GM15510 (cell line): ENCODE results near the gene TAS1R1.

Experiments used
- POLR2A ChIP-seq: IDR thresholded peaks from 3 replicates; pipeline ENCODE4 v1.6.1; 2011; ENCODE audit warnings: borderline replicate concordance; ENCODE audit not compliant: insufficient read length; ENCODE audit errors: extremely low read depth

Gene TAS1R1

DNA sequence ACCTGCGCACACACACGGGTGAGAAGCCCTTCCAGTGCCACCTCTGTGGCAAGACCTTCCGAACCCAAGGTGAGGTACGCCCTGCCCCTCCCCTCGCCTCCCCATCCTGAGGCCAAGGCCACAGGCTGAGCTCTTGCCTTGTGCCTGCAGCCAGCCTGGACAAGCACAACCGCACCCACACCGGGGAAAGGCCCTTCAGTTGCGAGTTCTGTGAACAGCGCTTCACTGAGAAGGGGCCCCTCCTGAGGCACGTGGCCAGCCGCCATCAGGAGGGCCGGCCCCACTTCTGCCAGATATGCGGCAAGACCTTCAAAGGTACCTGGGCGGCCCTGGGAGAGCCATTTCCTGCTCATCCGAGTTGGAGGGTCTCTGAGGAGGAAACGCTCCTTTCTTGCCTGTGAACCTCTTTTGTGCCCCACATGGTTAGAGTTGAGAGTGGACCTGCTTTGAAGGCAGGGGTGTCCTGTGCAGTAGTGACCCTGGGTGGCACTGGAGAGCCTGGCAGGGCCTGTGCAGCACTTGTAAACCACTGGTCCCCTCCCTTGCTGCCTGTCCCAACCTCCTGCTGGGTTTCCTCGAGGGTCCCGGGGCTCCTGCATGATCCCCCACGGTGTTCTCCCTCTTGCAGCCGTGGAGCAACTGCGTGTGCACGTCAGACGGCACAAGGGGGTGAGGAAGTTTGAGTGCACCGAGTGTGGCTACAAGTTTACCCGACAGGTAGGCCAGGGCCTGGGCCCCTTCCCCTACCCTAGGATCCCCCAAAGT is 33.2 kb downstream of the TAS1R1 start:
- no peak for TF ChIP-seq POLR2A

DNA sequence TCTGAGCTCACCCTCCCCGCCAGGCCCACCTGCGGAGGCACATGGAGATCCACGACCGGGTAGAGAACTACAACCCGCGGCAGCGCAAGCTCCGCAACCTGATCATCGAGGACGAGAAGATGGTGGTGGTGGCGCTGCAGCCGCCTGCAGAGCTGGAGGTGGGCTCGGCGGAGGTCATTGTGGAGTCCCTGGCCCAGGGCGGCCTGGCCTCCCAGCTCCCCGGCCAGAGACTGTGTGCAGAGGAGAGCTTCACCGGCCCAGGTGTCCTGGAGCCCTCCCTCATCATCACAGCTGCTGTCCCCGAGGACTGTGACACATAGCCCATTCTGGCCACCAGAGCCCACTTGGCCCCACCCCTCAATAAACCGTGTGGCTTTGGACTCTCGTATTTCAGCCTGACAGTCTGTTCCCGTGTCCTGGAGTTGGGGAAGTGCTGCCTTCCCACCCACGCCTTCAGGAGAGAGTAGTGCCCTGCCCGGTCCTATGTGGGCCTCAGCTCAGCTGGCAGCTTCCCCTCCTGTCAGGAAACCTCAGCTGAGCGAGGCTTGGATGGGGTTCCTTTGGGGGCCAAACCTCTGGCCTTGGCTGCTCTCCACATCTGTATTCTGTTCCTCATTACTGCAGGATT is 33.9 kb downstream of the TAS1R1 start:
- TF ChIP-seq POLR2A: no peak

DNA sequence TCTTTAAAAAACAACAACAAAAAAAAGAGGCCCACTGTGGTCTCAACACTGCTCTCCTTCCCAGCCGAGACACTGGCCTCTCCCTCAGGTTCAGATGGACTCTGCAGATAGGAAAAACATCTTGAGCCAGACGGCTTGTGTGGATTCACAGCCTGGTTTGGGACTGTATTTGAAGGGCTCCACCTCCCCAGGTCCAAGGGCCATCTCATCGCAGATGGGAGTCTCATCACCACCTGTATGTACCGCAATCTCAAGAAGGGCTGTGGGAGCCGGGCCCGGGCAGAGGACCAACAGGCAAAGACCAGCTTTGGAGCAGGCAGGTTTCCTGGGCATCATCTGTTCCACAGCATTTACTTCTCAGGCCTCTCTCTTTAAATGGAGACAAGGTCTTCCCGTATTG is 34.9 kb downstream of the TAS1R1 start:
- TF ChIP-seq POLR2A: no peak

DNA sequence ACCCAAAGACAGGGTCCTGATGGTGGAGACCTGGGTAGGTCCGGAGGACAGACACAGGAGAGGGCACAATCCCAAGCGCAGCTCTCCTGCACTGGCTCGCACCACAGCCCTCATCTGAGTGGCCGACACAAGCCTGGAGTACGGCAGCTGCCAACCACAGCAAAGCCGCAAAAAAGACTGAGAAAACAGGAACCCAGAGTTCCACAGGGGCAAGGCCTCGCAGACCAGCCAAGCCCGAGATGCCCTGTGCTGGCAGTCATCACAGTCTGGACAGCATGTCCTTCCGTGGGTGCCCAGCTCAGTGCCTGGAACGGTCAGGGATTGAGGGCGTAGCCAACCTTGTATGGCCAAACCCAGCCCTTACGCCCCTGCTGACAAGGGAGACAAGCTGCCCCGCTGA is 36.1 kb downstream of the TAS1R1 start:
- no peak for TF ChIP-seq POLR2A

DNA sequence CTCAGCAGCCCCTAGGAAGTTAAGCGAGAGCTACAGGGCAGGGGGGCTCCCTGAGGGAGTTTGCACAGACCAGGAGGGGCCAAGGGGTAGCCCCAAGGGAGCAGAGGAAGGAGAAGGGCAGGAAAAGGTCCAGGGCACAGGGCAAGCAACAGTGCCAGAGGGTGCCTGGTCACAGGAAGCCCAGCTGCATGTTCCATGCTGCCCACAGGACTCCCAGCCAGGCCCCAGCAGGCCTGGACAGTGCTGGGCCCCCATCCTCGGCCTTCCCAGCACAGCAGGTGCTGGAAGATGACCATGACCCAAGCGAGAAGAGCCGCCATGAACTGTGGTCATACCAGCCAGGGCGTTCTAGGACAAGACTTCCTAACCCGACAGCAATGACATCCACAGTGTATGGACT is 36.5 kb downstream of the TAS1R1 start:
- TF ChIP-seq POLR2A: no peak

DNA sequence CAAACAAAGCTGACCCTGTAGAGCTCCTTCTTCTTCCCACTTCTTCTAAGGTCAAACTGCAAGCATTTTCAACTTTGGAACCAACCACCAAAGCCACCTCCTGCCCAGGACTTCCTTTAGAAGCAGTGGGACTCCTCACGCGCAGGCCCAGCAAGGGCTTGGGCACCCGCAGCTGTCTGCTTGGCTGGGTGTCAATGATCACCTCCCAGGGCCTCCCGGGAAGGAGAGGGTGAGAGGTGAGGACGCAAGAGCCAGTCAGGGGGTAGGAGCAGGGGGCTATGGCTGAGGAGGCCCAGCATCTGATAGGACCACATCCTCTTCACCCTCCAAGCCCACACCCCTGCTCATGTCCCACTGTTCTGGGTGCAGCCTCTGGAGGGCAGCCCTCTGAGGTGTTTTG is 37.3 kb downstream of the TAS1R1 start:
- no peak for TF ChIP-seq POLR2A

DNA sequence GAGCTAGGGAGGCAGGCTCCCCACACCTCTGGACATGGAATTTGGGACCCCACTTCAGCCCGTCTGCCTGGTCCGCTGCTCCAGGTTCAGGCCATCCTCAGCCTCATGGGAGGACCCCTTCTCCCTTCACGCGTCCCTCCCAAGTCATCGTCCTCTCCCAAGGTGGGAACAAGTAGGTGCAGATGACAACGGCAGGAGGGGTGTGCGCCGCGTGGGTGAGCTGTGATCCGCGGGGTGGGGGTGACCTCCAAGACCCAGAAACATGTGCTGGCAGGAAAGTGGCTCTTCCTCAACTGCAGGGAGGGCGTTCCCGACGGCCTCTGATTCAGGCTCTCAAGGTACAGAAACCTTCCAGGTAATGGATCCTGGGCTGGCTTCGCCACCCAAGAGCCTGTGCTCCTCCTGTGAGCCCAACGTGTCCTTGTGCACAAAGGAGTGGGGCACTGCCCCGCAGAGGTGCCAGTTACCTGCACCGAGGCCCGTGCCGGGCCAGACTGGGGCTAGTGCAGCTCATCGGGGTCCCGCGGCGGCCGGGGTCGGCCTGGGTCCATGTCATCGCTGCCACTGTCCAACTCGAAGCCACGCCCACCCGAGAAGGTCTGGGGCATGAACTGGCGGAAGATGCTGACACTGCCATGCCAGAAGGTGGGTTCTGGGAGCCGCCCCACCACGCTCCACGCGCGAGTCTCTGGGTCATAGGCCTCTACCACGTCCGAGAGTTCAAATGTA is 37.9 kb downstream of the TAS1R1 start:
- TF ChIP-seq POLR2A: no peak

DNA sequence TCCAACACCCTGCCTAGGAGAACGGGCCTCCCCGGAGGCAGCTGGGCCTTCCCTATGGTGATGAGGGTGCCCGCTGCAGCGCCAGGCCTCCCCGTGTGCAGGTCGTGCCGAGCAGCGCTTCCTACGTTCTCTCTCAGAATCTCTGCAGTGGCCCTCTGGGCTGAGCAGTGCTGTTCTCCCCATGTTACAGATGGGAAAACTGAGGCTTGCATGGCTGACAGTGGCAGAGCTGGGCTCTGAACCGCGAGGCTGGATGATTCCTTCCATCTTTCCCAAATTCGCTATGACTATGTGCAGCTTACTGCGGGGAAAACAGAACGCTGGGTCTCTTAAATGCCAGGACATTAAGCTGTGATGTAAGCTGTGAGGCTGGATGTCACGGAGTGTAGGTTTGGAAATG is 38.7 kb downstream of the TAS1R1 start:
- no peak for TF ChIP-seq POLR2A

DNA sequence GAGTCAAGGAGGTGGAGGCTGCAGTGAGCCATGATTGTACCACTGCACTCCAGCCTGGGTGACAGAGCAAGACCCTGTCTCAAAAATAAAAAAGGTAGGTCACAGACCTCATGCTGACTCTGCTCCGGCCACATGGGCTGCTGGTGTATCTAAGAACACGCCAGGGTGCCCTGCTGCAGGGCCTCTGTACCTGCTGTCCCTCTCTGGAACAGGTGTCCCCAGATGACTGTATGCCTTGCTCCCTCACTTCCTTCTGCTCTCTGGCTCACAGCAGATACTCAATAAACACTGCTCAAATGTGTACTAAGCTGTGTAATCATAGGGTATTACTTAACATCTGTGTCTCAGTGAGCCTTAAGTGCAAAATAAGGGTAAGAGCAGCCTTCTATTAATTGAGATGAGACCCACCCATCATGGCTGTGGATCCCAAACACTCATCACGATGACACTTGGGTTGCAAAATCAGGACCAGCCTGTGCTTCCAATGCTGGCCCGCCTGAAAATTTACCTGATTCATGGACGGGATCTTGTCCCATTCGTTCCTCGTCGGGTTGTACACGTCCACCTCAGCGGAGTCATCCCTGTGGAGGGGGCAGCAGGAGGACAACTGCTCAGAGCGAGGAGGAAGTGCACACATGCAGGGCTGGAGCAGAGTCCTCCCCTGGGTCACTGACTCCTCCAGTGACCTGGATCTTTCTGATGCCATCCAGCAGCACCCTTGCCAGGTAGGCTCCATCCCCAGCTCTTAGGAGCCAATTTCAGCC is 40.1 kb downstream of the TAS1R1 start:
- TF ChIP-seq POLR2A: no peak

DNA sequence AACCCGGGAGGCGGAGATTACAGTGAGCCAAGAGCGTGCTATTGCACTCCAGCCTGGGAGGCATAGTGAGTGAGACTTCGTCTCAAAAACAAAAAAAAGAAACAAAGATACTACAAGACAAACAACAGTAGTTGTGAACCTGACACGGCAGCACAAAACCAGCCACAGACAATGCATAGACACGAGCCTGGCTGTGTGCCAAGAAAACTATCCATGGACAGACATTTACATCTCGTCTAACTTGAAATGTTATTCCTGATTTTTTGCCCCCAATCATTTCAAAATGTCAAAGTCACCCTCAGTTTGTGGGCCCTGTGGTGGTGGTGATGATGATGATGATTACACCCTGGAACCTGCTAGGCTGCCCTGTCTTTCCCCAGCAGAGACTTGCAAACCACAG is 41.2 kb downstream of the TAS1R1 start:
- TF ChIP-seq POLR2A: no peak

DNA sequence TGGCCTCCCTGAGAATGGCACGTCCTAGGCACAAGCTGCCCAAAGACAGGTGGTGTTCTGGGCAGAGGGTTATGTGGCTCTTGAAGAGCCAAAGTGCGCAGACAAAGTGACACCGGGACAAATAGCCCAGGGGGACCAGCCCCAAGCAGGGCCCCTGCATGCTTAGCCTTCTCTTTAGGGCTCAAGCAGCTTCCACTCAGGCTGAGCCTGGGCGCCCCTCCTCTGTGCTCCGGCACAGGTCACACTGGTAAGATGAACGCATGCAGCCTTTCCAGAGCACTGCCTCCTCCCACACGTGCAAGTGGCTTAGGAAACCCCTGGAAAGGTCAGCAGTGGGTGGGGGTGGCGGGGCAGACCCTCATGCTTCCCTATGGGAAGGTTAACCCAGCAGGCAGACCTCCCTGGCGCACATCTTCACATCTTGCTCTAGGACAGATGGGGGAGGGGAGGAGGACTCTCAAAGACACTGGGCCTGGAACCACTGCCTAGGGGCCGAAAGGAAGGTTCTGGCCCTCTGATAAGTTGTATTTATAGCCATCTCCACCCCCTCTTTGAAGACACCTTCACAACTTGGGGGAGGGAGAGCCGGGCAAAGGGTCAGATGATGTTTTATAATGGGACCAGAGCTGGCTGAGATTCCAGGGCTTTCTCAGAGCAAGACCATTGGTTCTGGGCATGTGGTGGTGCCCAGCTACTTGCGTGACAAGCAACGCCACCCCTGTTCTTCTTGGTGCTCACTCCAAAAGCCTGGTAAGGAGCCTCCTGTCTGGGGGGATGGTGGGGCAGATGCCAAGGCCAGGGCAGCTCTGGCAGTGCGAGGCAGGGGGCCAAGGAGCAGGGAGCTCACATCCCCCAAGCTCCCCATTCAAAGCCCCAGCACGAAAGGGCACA is 42.0 kb downstream of the TAS1R1 start:
- no peak for TF ChIP-seq POLR2A

DNA sequence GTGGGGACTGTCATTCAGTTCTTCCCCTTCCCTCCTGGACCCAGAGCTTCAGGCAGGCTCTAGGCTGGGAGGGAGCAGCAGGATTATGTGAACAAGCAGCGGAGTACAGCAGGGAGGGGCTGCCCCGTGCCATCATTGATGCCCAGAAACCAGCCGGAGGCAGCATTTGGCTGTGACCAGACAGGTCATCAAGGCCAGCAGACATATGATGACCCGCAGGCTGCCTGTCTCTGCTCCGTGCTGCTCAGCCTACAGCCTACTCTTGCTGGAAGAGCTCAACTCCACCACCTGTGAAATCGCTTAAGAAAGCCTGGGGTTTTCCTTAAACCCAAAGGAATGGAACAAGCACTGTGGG is 42.6 kb downstream of the TAS1R1 start:
- TF ChIP-seq POLR2A: no peak

DNA sequence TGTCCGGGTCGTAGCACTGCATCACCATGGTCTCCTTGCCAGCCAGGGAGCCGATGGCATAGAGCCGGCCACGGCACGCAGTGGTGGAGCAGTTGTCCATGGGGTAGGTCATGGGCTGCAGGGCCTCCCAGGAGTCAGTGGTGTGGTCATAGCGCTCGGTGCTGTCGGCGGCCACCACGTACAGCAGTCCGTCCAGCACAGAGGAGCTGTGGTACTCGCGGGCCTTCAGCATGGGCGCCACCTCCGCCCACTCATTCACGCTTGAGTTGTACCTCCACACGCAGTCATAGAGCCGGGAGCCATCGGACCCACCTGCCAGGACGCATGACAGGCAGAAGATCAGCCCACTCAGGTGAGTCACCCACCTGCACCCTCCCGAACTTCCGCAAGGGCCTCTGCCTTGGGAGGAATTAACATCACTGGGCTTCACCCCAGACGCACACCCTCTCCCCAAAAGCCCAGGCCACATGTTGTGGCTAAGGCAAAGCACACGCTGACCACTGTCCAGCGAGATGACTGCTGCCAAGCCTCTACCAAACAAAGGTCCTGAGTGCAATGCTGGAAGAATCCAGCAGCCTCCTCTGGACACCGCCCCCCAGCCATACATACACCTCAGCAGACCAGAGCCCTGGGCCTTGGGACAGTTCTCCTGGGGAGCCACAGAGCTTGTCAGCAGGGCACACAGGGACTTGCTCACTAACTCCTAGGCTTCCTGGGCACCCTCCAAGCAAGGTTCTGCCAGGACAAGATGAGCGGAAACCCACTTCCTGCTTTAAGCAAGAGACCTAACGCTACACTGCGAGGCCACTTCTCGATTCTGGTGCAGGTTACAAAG is 44.3 kb downstream of the TAS1R1 start:
- TF ChIP-seq POLR2A: no peak
